ENCODE data around the gene PROSER3. TPM values are rescaled to one million over a fixed set of nuclear protein-coding genes. Genes with fewer than 3 reads are reported as not detected.

Gene PROSER3
- total and polyA plus RNA-seq, 2 of the 4 experiments (the other 2 are of a cell fraction): 5.4 to 21.8 TPM

DNA sequence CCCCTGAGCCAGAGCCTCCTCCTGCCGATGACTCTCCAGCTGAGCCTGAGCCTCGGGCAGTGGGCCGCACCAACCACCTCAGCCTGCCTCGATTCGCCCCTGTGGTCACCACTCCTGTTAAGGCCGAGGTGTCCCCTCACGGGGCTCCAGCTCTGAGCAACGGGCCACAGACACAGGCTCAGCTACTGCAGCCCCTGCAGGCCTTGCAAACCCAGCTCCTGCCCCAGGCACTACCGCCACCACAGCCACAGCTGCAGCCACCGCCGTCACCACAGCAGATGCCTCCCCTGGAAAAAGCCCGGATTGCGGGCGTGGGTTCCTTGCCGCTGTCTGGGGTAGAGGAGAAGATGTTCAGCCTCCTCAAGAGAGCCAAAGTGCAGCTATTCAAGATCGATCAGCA, 36.6 kb upstream of the PROSER3 start:
- no peak overlapping the region for H3K56ac ChIP-seq (ENCODE audit: extremely low read depth, insufficient read depth, low read length)
- H4K91ac ChIP-seq (ENCODE audit: insufficient read depth, low read depth, low read length): no peak overlapping the region
- H3K79me1 ChIP-seq (ENCODE audit: low read depth in 1 of 2, low read length in 2 of 2): peaks cover 16 to 46% of the 10 kb centered on the region in 2 experiments; a peak in 3 of 4 replicates
- H2BK5ac ChIP-seq (ENCODE audit: low read depth, low read length, poor library complexity, severe bottlenecking): no peak overlapping the region
- POLR2A ChIA-PET (ENCODE audit: unreplicated experiment): no interaction called here
- no peak overlapping the region for H4K5ac ChIP-seq (ENCODE audit: low read depth, low read length)
- TF ChIP-seq, protein P1, sequence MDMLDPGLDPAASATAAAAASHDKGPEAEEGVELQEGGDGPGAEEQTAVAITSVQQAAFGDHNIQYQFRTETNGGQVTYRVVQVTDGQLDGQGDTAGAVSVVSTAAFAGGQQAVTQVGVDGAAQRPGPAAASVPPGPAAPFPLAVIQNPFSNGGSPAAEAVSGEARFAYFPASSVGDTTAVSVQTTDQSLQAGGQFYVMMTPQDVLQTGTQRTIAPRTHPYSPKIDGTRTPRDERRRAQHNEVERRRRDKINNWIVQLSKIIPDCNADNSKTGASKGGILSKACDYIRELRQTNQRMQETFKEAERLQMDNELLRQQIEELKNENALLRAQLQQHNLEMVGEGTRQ (IDR thresholded peaks at IDR 0.05; ENCODE audit: low read depth, low read length): no peak
- TF ChIP-seq FOS (IDR thresholded peaks at IDR 0.05; ENCODE audit: low read depth, low read length): no peak
- TF ChIP-seq MAZ (IDR thresholded peaks at IDR 0.05; ENCODE audit: borderline replicate concordance, low read depth, low read length): no peak
- TF ChIP-seq NFE2L2 (IDR thresholded peaks at IDR 0.05; ENCODE audit: low read depth, low read length): no peak
- no peak for TF ChIP-seq SMC3 (IDR thresholded peaks at IDR 0.05; ENCODE audit: low read depth, low read length)
- no peak for TF ChIP-seq CHD1 (IDR thresholded peaks at IDR 0.05; ENCODE audit: low read depth, low read length)
- TF ChIP-seq RCOR1 (IDR thresholded peaks at IDR 0.05; ENCODE audit: insufficient replicate concordance, low read length): no peak
- no peak for TF ChIP-seq MXI1 (IDR thresholded peaks at IDR 0.05; ENCODE audit: borderline replicate concordance, low read depth, low read length)
- TF ChIP-seq MAFK (IDR thresholded peaks at IDR 0.05; ENCODE audit: low read depth, low read length): no peak
- TF ChIP-seq, protein P2, sequence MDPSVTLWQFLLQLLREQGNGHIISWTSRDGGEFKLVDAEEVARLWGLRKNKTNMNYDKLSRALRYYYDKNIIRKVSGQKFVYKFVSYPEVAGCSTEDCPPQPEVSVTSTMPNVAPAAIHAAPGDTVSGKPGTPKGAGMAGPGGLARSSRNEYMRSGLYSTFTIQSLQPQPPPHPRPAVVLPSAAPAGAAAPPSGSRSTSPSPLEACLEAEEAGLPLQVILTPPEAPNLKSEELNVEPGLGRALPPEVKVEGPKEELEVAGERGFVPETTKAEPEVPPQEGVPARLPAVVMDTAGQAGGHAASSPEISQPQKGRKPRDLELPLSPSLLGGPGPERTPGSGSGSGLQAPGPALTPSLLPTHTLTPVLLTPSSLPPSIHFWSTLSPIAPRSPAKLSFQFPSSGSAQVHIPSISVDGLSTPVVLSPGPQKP (IDR thresholded peaks at IDR 0.05; ENCODE audit: borderline replicate concordance, low read depth, low read length): no peak
- no peak for TF ChIP-seq CEBPB (IDR thresholded peaks at IDR 0.05; ENCODE audit: low read depth, low read length)
- TF ChIP-seq POLR2A (IDR thresholded peaks at IDR 0.05; ENCODE audit: low read depth, low read length): no peak
- TF ChIP-seq, protein P3, sequence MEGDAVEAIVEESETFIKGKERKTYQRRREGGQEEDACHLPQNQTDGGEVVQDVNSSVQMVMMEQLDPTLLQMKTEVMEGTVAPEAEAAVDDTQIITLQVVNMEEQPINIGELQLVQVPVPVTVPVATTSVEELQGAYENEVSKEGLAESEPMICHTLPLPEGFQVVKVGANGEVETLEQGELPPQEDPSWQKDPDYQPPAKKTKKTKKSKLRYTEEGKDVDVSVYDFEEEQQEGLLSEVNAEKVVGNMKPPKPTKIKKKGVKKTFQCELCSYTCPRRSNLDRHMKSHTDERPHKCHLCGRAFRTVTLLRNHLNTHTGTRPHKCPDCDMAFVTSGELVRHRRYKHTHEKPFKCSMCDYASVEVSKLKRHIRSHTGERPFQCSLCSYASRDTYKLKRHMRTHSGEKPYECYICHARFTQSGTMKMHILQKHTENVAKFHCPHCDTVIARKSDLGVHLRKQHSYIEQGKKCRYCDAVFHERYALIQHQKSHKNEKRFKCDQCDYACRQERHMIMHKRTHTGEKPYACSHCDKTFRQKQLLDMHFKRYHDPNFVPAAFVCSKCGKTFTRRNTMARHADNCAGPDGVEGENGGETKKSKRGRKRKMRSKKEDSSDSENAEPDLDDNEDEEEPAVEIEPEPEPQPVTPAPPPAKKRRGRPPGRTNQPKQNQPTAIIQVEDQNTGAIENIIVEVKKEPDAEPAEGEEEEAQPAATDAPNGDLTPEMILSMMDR (conservative IDR thresholded peaks at IDR 0.05; ENCODE audit: low read depth, low read length): no peak
- no peak for TF ChIP-seq RFX5 (IDR thresholded peaks at IDR 0.05; ENCODE audit: low read depth, low read length)
- TF ChIP-seq BHLHE40 (IDR thresholded peaks at IDR 0.05; ENCODE audit: low read depth, low read length): no peak
- TF ChIP-seq RAD21 (IDR thresholded peaks at IDR 0.05; ENCODE audit: low read length): no peak
- H3K4ac ChIP-seq (ENCODE audit: low read depth, low read length): no peak overlapping the region
- no peak overlapping the region for H3K23ac ChIP-seq (ENCODE audit: low read depth, low read length)
- H3K4me3 ChIP-seq (ENCODE audit: insufficient read depth, low read depth, low read length): no peak overlapping the region
- in situ Hi-C loops (cut with MboI; ENCODE audit: low sequenced_read_pairs) (no loop called here), intact Hi-C loops (cut with micrococcal nuclease) (no loop called here), dilution Hi-C loops (cut with HindIII; ENCODE audit: low sequenced_read_pairs, unreplicated experiment) (no loop called here)
- H2AFZ ChIP-seq (replicated peaks; ENCODE audit: low read length, poor library complexity): no peak overlapping the region
- H3K18ac ChIP-seq (ENCODE audit: low read depth, low read length): no peak overlapping the region
- peaks cover 29% of the 10 kb centered on the region for H4K20me1 ChIP-seq (ENCODE audit: insufficient read depth, low read length)
- no peak overlapping the region for H3K27ac ChIP-seq (ENCODE audit: insufficient read depth, low read length)
- no peak overlapping the region for H4K8ac ChIP-seq (ENCODE audit: low read depth in 2 of 2, low read length in 2 of 2)
- WGBS, 2 experiments (ENCODE audit: extremely low coverage in 2 of 2, insufficient read length in 1 of 2): 95% methylated on average over 9 of the region's 16 CpGs; no CpG with 5 or more reads in 1 of the 2 experiments
- H3K4me1 ChIP-seq (ENCODE audit: control insufficient read depth, insufficient read depth, low read length): peaks cover 6% of the 10 kb centered on the region
- H3K9ac ChIP-seq (ENCODE audit: low read depth, low read length): no peak overlapping the region
- no TSS peak for BruUV-seq (replicated peaks)
- H3K36me3 ChIP-seq (ENCODE audit: control insufficient read depth, insufficient read depth, low read length): peaks cover 55% of the 10 kb centered on the region
- H2BK20ac ChIP-seq (ENCODE audit: low read depth, low read length): no peak overlapping the region
- no peak overlapping the region for H3K14ac ChIP-seq (replicated peaks; ENCODE audit: low read depth, low read length)
- H2BK120ac ChIP-seq (ENCODE audit: low read depth, low read length): no peak overlapping the region
- ATAC-seq (ENCODE audit: low read depth) (no peak), DNase-seq (no peak)
- no peaks in the 10 kb centered on the region; the same call in 1 of the 2 replicates for H3K9me1 ChIP-seq (ENCODE audit: insufficient read depth, low read length)
- no peaks in the 10 kb centered on the region for H3K9me3 ChIP-seq (ENCODE audit: control insufficient read depth, insufficient read depth, low read length)
- no peaks in the 10 kb centered on the region for H3K27me3 ChIP-seq (ENCODE audit: control insufficient read depth, insufficient read depth, low read length)
- no peak overlapping the region for H3K4me2 ChIP-seq (ENCODE audit: low read depth, low read length)
- no peak overlapping the region for H2AK5ac ChIP-seq (ENCODE audit: low read depth, low read length)
- CTCF ChIA-PET: no interaction called here
- no peak overlapping the region for H2AK9ac ChIP-seq (replicated peaks; ENCODE audit: low read depth, low read length, poor library complexity)
- no peak overlapping the region for H2BK15ac ChIP-seq (ENCODE audit: low read depth, low read length)

Measured in IMR-90 (cell line).